Keratinocyte (primary cell): ENCODE data around the gene NRBF2.

Experiments
- CTCF ChIP-seq, 3 experiments: IDR thresholded peaks in 1 of 3; conservative IDR thresholded peaks in 1 of 3; optimal IDR thresholded peaks in 1 of 3; 2 replicates in 2 of 3; 3 replicates in 1 of 3; pipeline versions ENCODE3 to v1.5.1; 2011; ENCODE audit warnings: low read length in 3 of 3, mild to moderate bottlenecking in 3 of 3, moderate library complexity in 2 of 3, control low read depth in 1 of 3, inconsistent platforms in 1 of 3; ENCODE audit not compliant: insufficient read depth in 2 of 3; ENCODE audit errors: extremely low read depth in 1 of 3
- EZH2 ChIP-seq: IDR thresholded peaks from one replicate; pipeline ENCODE4 v1.6.1; 2012; ENCODE audit warnings: inconsistent platforms, mild to moderate bottlenecking, low read length, moderate library complexity

GRCh38 chr10:63132651-63133055, 475 bp upstream of the NRBF2 start:
- TF ChIP-seq CTCF (optimal IDR thresholded peaks at IDR 0.05 in 1 of 3, IDR thresholded peaks at IDR 0.05 in 1 of 3, conservative IDR thresholded peaks at IDR 0.05 in 1 of 3; ENCODE audit: extremely low read depth in 1 of 3, insufficient read depth in 2 of 3, low read length in 3 of 3), result no peak
- TF ChIP-seq EZH2, result no peak
